ENCODE data around the gene SUSD4.

SUSD4 gene

DNA sequence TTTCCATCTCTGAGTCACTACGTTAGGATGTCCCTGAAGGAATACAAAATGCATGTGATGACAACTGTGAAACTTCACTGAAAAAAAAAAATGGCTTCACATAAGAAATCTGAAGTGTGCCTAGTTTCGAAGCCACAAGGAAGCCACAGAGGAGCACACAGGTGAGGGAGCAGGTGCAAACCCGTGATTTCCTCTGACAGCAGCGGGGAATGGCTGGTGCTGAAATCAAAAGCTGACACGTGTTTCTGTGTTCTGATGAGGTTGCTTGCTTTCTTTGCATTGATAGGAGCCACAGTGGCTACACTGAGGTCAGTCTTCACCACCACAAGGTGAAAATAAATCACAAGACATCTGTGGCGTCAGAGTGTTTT, 115.2 kb downstream of the SUSD4 start:
- DNase-seq, result no peak

DNA sequence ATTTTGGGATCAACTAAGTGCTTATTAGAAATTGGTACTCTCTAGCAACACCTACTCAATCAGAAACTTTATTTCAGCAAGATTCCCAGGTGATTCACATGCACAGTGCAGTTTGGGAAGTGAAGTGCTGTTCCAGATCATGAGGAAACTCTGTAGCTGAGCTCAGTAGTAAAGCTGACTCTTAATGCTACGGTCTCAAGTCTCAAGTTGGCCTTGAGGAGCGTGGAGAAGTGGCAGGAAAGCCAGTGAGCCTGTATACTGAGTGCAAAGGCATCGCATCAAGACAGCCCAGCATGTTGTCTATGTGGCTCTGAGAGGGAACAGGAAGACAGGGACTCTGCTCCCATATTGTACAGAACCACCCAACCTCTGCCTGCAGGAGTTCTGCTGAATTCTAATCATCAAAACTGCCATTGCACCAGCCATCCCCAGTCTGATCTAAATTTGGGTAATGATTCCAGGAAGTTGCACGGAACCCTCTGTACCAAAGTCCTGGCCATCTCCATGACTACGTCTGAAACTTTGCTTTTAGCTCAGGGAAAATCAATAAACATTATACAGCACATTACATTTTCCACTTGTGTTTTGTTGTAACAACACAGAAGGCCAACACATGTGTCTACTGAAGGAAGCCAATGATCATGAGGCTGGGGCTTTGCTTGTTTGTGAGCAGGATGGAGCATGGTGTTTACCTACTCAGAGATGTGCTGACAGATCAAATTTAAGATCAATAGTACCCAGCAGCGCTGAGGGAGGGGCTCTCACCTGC, 115.8 kb downstream of the SUSD4 start:
- no peak for DNase-seq

DNA sequence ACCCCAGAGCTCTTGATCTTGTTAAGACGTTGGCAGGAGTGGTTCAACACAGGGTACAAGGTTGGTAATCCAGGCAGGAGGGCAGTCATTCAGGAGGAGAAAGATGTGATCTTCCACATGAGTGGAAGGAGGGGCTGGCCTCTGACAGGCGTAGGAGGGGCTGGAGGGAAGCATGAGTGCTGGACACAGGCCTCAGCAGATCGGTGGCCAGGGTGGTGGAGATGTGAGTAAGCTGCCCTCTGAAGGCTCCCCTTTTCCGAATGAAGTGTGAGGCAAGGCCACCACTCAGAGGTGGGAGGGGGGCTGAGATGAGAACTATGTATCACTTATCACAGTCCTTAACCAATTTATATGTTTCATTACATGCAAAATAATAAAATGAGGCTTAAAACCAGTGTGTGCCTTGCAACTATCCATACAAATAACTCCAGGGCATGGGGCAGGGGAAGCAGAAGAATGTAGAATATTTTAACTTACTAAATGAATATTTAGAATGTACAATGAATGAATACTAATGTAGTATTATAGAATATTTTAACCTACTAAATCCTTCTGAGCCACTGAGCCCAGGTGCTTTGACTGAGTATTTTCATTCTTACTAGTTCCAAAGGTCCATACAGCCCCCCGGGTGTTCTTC, 117.4 kb downstream of the SUSD4 start:
- no peak for DNase-seq

DNA sequence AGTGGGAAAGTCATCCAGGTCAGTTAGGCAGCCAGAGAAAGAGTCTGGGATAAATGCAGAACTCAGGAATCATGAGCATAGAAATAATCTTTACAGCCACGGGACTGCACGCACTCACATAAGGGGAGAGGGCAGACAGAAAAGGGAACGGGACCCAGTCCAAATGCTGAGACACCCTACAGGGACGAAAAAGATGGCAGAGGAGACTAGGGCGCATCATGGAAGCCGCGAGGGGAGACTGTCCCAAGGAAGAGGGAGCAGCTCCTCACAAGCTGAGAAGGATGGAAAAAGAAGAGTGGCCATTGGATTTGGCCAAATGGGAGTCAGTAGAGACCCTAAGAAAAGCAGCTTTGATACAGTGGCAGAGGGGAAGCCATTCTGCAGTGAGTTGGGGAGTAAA, 118.0 kb downstream of the SUSD4 start:
- DNase-seq, result no peak

DNA sequence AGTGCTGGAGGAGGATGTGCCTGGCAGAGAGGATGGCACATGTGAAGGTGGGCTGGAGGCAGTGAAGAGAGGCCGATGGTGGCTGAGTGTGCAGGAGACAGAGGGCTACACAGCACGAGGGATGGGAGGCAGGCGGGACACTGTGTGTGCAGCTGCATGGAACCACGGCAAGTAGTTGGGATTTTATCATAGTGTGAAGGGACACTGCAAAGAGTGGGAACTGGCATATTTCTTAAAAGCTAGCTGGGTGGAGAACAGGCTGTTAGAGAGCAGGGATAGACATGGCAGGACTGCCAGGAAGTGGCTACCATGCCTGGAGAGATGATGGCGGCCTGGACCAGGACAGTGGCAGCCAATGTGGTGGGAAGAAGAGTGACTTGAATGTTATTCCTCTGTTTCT, 118.6 kb downstream of the SUSD4 start:
- DNase-seq, result no peak

DNA sequence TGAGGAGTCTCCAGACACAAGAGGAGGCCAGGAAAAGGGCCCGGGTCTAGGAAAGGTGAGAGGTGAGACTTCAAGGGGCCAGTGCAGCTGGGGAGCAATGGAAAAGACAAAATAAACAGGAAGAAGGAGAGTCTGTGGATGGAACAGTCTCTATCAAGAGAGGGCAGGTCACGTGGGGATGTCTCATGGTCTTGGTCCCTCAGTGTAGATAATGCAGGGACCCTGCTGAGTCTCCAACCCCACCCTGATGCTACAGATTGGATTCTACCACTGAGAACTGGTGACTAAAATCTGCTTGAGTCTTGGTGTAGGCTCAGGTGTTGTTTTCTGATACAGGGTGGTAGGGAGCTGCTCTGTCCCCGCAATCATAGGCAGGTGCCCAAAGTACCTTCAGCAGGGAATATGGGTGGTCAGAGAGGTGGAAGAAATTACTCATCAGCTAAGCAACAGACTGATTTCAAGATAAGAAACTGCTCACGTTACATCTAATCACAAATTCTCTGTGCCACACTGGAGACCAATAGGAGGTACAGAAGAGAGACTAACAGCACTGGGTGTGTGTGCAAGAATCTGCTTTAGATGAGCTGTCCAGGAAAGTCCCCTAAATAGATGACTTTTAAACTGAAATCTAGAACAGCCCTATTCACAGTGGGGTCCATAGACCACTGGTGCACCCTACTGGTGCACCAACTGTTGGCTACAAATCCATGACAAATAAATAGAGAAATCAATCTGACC, 119.4 kb downstream of the SUSD4 start:
- peak; percentile 29 for DNase-seq

DNA sequence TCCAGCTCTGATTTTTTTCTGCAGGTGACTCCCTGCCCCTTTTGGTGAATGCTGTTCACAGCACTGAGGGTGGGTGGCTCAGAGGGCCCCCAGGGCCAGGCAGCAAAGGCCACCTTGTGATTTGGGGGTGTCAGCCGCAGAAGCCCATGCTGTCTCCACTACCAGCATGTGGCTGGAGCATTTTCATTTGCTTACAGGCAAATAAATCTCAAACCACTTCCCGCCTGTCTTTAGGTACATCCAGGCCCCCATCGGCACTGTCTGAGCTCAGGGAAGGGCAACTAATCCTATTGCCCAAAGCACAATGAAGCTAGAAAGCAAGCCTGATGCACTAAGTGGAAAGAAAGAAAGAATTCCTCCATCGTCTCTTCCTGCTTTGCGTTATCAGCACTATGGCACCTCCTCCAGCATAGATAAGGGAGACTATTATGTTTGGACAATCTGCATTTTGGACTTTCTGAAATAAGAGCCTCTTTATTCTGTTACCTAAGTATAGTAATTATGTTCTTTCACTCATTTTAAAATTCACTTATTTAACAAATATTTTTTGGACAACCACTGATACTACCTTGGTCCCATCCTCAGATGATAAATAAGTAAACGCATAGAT, 120.4 kb downstream of the SUSD4 start:
- no peak for DNase-seq

DNA sequence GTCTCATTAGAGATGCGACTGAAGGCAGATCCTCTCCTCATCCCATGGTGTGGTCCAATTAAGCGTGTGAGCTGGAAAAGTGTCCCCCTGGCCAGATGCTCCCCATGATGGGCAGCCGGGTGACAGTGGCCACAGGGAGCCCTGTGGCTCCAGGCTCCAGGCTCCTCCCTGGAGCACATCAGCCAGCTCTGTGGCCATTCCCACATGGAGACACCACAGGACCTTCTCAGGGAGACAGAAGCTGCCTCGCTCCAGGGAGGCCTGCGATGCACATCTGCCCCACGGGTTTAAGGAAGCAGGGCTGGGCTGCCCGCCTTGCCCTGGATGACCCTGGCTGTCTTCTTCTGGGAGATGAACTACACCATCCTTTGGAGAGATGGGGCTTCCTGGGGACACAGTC, 121.0 kb downstream of the SUSD4 start:
- DNase-seq, result no peak

DNA sequence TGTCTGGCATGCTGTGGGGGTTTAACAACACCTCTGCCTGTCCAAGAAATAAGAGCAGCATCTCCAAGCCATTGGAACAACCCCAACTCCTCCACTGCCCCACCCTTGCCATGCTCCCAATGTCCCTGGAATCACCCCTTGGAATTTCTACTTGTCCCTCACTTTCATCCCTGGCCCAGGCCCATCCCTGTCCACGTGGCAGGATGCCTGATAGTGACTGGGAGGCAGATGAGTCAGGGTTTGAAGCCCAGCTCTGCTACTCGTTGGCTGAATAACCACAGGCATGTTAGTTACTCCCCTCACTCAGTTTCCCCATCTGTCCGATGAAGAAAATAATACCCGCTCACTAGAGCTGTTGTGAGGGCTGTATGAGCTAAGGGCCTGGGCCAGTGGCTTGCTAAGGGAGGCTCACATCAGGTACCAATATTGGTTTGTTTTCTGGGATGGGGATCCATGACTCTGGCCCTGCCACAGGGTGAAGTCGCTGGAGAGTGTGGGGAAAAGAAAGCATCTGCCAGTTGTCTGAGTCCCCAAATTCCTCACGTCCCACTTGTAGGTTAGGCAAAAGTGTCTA, 121.5 kb downstream of the SUSD4 start:
- DNase-seq, result peak; percentile 32

DNA sequence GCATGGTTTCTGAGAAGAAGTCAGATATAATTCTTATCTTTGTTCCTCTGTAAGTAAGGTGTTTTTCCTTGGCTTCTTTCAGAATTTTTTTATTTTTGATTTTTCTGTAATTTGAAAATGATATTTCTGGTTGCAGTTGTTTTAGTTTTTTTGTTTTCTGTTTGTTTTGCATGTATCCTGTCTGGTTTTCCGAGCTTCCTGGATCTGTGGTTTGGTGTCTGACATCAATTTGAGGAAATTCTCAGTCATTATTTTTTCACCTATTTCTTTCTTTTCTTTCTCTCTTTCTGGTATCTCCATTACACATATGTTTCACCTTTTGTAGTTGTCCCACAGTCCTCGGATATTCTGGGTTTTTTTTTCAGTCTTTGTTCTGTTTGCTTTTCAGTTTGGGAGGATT, 123.9 kb downstream of the SUSD4 start:
- DNase-seq, result no peak

DNA sequence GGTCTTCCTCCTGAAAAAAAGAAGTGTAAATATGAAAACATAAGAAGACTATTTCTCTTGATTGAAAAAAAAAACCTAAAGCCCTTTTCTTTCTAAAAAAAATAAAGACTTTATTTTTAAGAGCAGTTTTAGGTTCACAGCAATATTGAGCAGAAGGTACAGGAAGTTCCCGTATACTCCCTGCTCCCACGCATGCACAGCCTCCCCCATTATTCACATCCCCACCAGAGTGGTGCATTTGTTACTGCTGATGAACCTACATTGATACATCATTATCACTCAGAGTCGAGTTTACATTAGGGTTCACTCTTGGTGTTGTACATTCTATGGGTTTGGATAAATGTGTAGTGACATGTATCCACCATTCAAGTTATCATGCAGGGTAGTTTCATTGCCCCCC, 128.9 kb downstream of the SUSD4 start:
- DNase-seq, result no peak

DNA sequence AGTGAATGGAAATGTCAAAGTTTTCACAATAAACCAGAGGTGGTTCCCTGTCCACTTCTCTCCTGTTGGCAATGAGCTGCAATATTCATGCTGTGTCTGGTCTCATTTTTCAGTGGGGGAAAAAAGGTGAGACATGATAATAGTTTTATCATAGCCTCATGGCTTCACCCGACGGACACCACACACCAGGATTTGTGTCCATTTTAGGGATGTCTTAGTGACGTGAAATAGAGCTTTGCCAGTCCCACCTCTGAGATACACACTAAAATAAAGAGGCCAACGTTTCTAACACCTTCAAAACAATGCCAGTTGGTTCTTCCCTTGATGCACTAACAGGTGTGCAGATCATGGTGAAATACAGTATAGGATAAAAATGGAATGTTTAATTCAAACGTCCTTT, 129.4 kb downstream of the SUSD4 start:
- no peak for DNase-seq

DNA sequence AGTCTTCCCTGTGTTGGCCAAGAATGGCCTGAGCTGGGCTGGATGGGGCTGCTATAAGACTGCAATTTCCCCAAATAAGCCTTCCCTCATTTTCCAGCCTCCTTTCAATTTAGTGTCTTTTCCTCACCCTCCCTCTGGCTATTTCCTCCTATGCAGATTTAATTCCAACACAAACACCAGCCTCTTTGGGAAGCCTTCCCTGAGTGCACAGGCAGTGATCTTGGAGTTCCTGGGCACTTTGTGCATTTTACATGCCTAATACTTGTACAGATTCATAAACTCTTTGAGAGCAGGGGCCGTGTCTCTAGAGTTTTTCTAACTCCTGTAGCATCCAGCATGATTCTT, 129.8 kb downstream of the SUSD4 start:
- DNase-seq, result no peak

DNA sequence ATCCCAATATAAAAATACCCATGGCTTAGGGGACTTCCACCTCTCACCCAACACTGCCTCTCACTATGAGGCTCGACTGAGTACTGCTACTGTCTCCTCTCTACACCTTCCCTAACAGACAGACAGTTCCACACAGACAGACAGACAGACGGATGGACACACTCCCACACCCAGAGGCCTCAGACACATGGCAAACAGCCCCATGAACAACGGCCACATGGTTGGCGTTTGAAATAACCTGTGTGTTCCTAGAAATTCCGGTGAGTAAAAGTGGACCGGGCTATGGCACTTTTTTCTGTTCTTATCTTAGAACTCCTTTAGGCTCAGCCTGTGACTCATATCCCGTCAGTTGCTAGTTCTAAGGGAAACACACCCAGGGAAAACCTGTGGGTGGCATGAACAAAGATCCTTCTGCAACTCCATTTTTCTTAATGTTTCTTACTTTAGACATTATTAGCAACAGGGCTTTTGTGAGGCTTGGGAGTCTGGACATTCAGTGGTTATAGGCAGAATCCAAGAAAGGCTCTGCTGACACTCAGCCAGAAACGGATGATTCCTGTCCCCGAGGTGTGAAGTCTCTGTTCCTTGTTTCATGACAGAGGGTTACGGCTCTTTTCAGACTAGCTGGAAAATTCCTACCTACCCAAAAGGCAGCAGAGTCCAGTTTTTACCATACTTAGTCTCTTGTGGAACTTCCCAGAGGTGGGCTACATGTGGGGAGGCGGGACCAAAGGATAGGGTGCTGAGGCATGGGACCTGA, 130.4 kb downstream of the SUSD4 start:
- peak; percentile 69 for DNase-seq

DNA sequence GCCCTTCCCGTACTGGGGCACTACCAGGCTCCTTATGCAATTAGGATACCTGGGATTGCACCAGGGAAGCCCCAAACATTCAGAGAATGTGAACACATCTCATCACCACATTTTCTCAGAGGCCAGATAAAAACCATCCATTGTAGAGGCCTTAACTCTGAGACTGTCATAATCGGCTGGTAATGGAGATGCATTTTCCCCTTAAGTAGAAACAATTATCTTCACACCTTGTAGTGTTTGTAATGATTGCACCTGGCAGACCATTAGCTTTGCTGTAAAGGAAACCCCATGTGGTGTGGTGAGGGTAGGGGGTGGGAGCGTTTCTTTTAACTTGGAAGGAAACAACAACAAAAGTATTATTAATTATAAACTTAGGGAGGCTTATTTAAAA, 131.0 kb downstream of the SUSD4 start:
- DNase-seq, result no peak

DNA sequence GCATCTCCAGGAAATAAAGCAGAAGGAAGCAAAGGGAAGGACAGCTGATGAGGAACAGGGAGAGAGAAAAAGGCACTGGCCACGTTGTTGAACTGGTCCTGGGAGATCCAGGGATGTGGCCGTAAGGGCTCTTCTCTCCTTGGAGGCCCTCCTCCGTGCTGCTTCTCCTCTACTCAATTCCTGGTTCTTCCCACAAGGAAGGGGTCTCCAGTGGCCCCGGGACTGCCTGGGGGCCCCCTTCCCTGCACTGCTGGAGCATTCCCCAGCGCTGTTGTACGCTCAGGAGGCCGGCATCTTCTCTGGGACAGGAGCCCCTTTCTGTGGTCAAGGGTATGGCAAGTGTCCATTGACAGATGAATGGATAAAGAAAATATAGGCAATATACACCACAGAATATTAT, 132.4 kb downstream of the SUSD4 start:
- DNase-seq, result no peak

DNA sequence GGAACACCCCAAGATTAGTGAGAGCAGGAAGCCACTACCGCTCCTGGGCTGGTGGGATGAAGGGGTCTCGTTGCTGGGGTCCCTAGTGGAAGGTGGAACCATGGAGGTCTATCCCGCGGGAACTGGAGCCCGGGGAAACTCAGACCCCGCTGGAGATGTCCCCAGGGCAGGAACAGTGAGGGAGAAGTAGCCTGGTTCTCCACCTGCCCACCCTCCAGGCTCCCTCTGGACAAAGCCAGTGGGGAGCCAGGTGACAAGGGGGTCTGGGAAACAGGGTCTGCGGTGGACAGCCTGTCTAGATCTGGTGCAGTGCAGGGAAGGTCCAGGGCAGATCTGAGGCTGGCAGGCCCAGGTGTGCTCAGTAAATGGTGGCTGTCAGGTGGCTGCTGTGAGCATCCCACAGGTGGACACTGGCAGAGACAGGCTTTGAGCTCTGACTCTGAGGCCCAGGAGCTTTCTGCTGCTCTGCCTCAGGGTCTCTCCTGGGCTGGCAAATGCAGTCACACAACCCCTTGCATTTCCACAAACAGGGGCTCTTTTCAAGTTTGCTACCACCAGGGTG, 132.9 kb downstream of the SUSD4 start:
- no peak for DNase-seq

DNA sequence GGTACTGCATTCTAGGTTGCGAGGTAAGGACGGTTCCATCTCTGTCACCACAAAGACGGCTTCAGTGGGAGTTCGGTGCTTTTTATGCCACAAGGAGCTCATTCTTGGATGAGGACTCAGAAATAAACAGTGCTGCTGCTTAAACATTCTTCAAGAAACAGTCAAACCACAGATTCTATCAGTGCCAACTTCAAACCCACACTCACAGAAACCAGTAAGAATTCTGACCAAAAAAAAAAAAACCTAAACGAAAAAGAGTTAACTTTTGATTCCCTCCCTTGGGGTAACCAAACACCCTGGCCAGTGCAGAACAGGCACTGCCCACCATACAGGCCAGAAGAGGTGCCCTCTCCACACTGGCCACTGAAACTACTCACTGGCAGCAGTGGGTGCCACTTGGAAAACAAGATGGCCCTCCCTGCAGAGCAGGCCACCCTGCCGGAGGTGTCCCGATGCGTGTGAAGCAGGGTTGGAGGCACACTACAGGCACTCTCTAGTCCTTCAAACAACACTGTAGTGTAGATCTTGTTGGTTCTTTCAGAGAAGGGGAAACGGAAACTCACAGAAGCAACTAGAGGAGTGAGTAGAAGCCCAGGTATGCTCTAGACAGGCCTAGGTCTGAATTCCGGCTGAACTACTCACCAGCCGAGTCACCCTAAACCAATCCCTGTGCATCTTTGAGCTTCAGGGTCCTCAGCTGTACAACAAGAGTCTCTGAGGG, 133.7 kb downstream of the SUSD4 start:
- DNase-seq, result peak; percentile 92

DNA sequence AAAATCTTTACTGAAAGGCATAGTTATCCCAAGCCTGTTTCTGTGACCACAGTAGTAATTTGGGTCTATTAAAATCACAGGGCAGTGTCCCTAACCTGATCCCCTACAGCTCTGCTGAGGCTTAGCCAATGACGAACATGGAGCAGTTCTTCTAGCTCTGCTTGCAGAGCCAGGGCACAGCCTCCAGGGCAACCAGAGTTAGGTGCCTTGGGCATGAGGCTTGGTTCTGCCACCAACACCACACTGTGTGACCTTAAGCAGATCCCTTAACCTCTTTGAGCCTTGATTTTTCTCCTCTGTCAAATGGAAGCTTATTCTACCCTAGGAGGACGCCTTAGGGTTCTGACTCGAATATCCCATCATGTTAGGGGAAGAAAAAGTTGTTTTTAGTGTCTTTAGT, 134.2 kb downstream of the SUSD4 start:
- no peak for DNase-seq

DNA sequence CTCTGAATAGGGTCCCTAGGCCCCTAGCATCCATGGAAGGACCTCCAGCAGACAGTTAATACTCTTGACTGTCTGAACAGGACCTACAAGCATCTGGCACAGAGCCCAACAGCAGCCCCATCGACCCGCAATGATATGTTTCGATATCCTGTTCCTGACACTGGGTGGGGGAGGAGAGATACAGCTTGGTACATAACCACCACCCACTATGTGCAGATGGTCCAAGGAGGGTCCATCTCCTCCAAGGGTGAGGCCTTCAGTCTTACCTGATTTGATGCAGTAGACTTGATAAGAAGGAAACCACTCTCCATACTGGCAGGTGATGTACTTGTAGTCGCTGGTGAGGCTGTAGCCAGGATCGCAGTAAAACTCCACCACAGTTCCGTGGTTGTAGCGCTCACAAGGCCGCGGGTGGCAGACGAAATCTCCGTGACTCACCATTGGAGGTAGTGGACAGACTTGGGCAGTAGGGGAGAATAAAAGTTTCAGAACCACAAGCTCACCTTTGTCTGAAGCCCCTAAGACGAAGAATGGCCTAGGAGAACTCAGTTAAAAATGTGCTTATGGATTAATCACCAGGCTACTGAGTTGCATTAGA, 134.9 kb downstream of the SUSD4 start:
- no peak for DNase-seq

DNA sequence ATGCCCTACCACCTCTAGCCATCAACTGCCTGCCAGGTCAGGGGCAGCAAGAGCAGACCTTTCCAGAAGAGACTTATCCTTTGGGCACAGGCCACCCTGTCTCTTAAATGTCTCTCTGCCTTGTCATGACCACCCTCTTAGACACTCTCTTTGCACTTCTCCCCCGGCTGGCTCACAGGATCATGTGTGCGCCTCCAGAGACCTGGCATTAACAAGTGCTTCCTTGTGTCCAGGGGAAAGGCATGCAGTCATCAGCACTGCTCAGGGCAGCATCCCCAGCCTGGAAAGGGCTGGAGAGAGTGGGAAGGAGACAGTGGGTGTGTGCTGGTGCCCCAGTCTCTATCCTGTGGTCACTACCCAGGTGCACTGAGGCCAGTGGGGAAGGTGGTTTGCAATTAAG, 135.8 kb downstream of the SUSD4 start:
- DNase-seq, result no peak

Measured in fibroblast of skin of abdomen (primary cell).